NCI-H226 (cell line): Measurements from ENCODE around the gene ST14.
"Not testable (repeated sequence)": the region's sequence is repeated elsewhere in the genome, so short reads cannot be mapped to it uniquely, and the experiment has no call there.

ENCODE experiments used
- DNase-seq: peaks from one replicate; pipeline ENCODE4 v3.0.0-alpha.2; 2015

The ST14 gene

GRCh38 chr11:130165601-130166456 is 6.2 kb downstream of the ST14 start:
- no peak for DNase-seq

- DNase-seq, result peak; percentile 96
These were observed 6.8 kb downstream of the ST14 start for GRCh38 chr11:130166457-130166784.

GRCh38 chr11:130167146-130167545 is 7.6 kb downstream of the ST14 start:
- DNase-seq, result no peak

- no peak for DNase-seq
These were observed 8.5 kb downstream of the ST14 start for GRCh38 chr11:130168105-130168504.

GRCh38 chr11:130170345-130170744 is 10.8 kb downstream of the ST14 start:
- DNase-seq, result no peak

- DNase-seq, result no peak
These were observed 12.0 kb downstream of the ST14 start for GRCh38 chr11:130171534-130171933.

GRCh38 chr11:130172001-130172400 is 12.4 kb downstream of the ST14 start:
- DNase-seq, result not testable (repeated sequence)

- no peak for DNase-seq
These were observed 15.1 kb downstream of the ST14 start for GRCh38 chr11:130174642-130175041.

GRCh38 chr11:130175898-130176297 is 16.3 kb downstream of the ST14 start:
- DNase-seq, result no peak

- DNase-seq, result no peak
These were observed 18.2 kb downstream of the ST14 start for GRCh38 chr11:130177782-130178181.

GRCh38 chr11:130178441-130179339 is 19.1 kb downstream of the ST14 start:
- no peak for DNase-seq

- DNase-seq, result no peak
These were observed 20.1 kb downstream of the ST14 start for GRCh38 chr11:130179396-130180306.

- peak; percentile 46 for DNase-seq
These were observed 20.9 kb downstream of the ST14 start for GRCh38 chr11:130180491-130180890.

- no peak for DNase-seq
These were observed 21.3 kb downstream of the ST14 start for GRCh38 chr11:130180896-130181294.

- peak; percentile 48 for DNase-seq
These were observed 22.0 kb downstream of the ST14 start for GRCh38 chr11:130181295-130182272.

GRCh38 chr11:130183878-130184610 is 24.5 kb downstream of the ST14 start:
- DNase-seq, result no peak

GRCh38 chr11:130187096-130187495 is 27.5 kb downstream of the ST14 start:
- no peak for DNase-seq

- no peak for DNase-seq
These were observed 28.5 kb downstream of the ST14 start for GRCh38 chr11:130188047-130188446.

- no peak for DNase-seq
These were observed 29.2 kb downstream of the ST14 start for GRCh38 chr11:130188585-130189347.
